Sigmoid colon (tissue), 4 donors: ENCODE data around the gene CDX1.

Experiments used
- EP300 ChIP-seq, 4 donors: sonication (generic); formaldehyde crosslinking; IDR thresholded peaks; one replicate each; pipeline ENCODE4 v1.6.1; 2017; ENCODE audit warnings: antibody characterized with exemption in 4 of 4
- TF ChIP-seq, protein P1 (sequence below), 4 experiments: fragments of 450-650 bp in 3 of 4; fragments of 200-600 bp in 1 of 4; IDR thresholded peaks; one replicate each; pipeline ENCODE4 v1.5.1; 2016 to 2019; ENCODE audit warnings: antibody characterized with exemption in 4 of 4, mild to moderate bottlenecking in 3 of 4, moderate library complexity in 2 of 4

DNA sequence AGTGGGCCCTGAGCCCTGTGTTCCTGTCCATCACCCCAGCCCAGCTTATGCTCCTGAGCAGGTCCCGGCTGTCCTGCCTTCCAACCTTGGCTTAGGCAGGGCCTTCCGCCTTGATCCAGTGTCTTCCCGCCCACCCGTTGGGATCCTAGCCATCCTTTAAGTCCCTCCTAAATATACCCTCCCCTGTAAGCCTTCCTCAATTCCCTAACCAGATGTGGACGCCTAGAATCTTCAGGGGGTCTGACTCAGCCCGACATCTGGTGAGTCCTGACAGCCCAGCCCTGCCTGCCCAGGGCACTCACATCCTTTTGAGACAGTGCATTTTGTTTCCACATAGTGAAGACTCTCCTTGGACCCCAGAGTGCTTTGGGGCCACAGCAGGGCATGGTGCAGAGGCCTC, 47.0 kb downstream of the CDX1 start:
- TF ChIP-seq, protein P1, sequence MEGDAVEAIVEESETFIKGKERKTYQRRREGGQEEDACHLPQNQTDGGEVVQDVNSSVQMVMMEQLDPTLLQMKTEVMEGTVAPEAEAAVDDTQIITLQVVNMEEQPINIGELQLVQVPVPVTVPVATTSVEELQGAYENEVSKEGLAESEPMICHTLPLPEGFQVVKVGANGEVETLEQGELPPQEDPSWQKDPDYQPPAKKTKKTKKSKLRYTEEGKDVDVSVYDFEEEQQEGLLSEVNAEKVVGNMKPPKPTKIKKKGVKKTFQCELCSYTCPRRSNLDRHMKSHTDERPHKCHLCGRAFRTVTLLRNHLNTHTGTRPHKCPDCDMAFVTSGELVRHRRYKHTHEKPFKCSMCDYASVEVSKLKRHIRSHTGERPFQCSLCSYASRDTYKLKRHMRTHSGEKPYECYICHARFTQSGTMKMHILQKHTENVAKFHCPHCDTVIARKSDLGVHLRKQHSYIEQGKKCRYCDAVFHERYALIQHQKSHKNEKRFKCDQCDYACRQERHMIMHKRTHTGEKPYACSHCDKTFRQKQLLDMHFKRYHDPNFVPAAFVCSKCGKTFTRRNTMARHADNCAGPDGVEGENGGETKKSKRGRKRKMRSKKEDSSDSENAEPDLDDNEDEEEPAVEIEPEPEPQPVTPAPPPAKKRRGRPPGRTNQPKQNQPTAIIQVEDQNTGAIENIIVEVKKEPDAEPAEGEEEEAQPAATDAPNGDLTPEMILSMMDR (IDR thresholded peaks at IDR 0.05), result no peak
- TF ChIP-seq EP300 (IDR thresholded peaks at IDR 0.05), result no peak
